ENCODE results near the gene DMD. TPM values are rescaled to one million over a fixed set of nuclear protein-coding genes. Genes with fewer than 3 reads are reported as not detected.
"Not testable (repeated sequence)": the region's sequence is repeated elsewhere in the genome, so short reads cannot be mapped to it uniquely, and the experiment has no call there.

Gene DMD
- total RNA-seq: 1.6 and 4.0 TPM in 2 replicates

GRCh38 chrX:33211356-33212260 lies at the start of gene DMD:
DMD (minus strand) TSS chrX:33211549; CDS start chrX:33211312, 237 bp downstream.
- DNase-seq (ENCODE audit: low read depth): peak; percentile 0

- DNase-seq (ENCODE audit: low read depth): no peak
Measured at GRCh38 chrX:33252306-33252825, 41.0 kb upstream of the DMD start.

GRCh38 chrX:33218819-33219218 lies 7.5 kb upstream of the DMD start:
- no peak for DNase-seq (ENCODE audit: low read depth)

- no peak for DNase-seq (ENCODE audit: low read depth)
Measured at GRCh38 chrX:33210156-33210555, 1.2 kb downstream of the DMD start.

GRCh38 chrX:33207056-33207455 lies 4.3 kb downstream of the DMD start:
- DNase-seq (ENCODE audit: low read depth): no peak

- DNase-seq (ENCODE audit: low read depth): no peak
Measured at GRCh38 chrX:33205321-33205720, 6.0 kb downstream of the DMD start.

GRCh38 chrX:33204889-33205288 lies 6.5 kb downstream of the DMD start:
- no peak for DNase-seq (ENCODE audit: low read depth)

GRCh38 chrX:33198561-33199279 lies 12.6 kb downstream of the DMD start:
- no peak for DNase-seq (ENCODE audit: low read depth)

GRCh38 chrX:33195698-33196097 lies 15.7 kb downstream of the DMD start:
- no peak for DNase-seq (ENCODE audit: low read depth)

- DNase-seq (ENCODE audit: low read depth): no peak
Measured at GRCh38 chrX:33194876-33195433, 16.4 kb downstream of the DMD start.

- DNase-seq (ENCODE audit: low read depth): no peak
Measured at GRCh38 chrX:33194289-33194688, 17.1 kb downstream of the DMD start.

GRCh38 chrX:33190016-33190415 lies 21.3 kb downstream of the DMD start:
- DNase-seq (ENCODE audit: low read depth): no peak

- DNase-seq (ENCODE audit: low read depth): no peak
Measured at GRCh38 chrX:33188881-33189280, 22.5 kb downstream of the DMD start.

- DNase-seq (ENCODE audit: low read depth): no peak
Measured at GRCh38 chrX:33188286-33188685, 23.1 kb downstream of the DMD start.

GRCh38 chrX:33184803-33185202 lies 26.5 kb downstream of the DMD start:
- not testable (repeated sequence) for DNase-seq (ENCODE audit: low read depth)

- DNase-seq (ENCODE audit: low read depth): no peak
Measured at GRCh38 chrX:33183361-33183760, 28.0 kb downstream of the DMD start.

- no peak for DNase-seq (ENCODE audit: low read depth)
Measured at GRCh38 chrX:33178690-33179089, 32.7 kb downstream of the DMD start.

GRCh38 chrX:33178218-33178617 lies 33.1 kb downstream of the DMD start:
- DNase-seq (ENCODE audit: low read depth): no peak

- DNase-seq (ENCODE audit: low read depth): no peak
Measured at GRCh38 chrX:33175201-33175600, 36.1 kb downstream of the DMD start.

GRCh38 chrX:33171041-33171440 lies 40.3 kb downstream of the DMD start:
- DNase-seq (ENCODE audit: low read depth): no peak

GRCh38 chrX:33161829-33162228 lies 49.5 kb downstream of the DMD start:
- DNase-seq (ENCODE audit: low read depth): no peak

- DNase-seq (ENCODE audit: low read depth): no peak
Measured at GRCh38 chrX:33160273-33160672, 51.1 kb downstream of the DMD start.
